HFFc6 (cell line): ENCODE data around the gene FOXO6. TPM values are rescaled to one million over a fixed set of nuclear protein-coding genes. Genes with fewer than 3 reads are reported as not detected.
A peak's percentile ranks its signal among the peaks of the same experiment; 100 is the strongest.

Source experiments
- DNase-seq: peaks from one replicate; pipeline ENCODE4 v3.0.0-alpha.2; 2018
- H3K27ac Mint-ChIP-seq: 2 replicates; pipeline ENCODE4 v1.8.0; 2020; ENCODE audit warnings: mild to moderate bottlenecking, mixed read lengths
- H3K27me3 Mint-ChIP-seq: 2 replicates; pipeline ENCODE4 v1.8.0; 2021; ENCODE audit warnings: mild to moderate bottlenecking, moderate library complexity, mixed read lengths; ENCODE audit not compliant: insufficient read depth
- H3K36me3 Mint-ChIP-seq: 2 replicates; pipeline ENCODE4 v1.8.0; 2021; ENCODE audit warnings: low read depth, mixed read lengths
- H3K4me1 Mint-ChIP-seq: 2 replicates; pipeline ENCODE4 v1.8.0; 2020; ENCODE audit warnings: low read depth, mixed read lengths
- H3K4me3 Mint-ChIP-seq: 2 replicates; pipeline ENCODE4 v1.8.0; 2020; ENCODE audit warnings: mild to moderate bottlenecking, moderate library complexity, mixed read lengths
- H3K9me3 Mint-ChIP-seq: 2 replicates; pipeline ENCODE4 v1.8.0; 2020; ENCODE audit warnings: mild to moderate bottlenecking, mixed read lengths
- CTCF ChIP-seq: fragments of 200-600 bp; sonication (generic); IDR thresholded peaks from 2 replicates; pipeline ENCODE4 v1.5.0; 2021; ENCODE audit warnings: antibody characterized with exemption, mild to moderate bottlenecking
- total RNA-seq, 6 experiments: library from RNA; stranded (reverse); fragmentation: NEBNext Ultra II Directional; extraction: Animal tissue kit (Norgen Biotek cat#: 25700); gene quantifications; 2 replicates in 1 of 6; 3 replicates in 5 of 6; pipeline ENCODE4 v1.2.3, GENCODE V29; 2021

Gene FOXO6
- total RNA-seq, 6 experiments from 2014 or later, result 0.07 to 0.08 TPM; not detected in 4

- Mint-ChIP-seq H3K36me3 (no peaks in the 10 kb centered on the region), H3K4me1 (peaks cover 3% of the 10 kb centered on the region)
- peak; percentile 64 for TF ChIP-seq CTCF
Observed at GRCh38 chr1:41423511-41424191, 62.4 kb downstream of the FOXO6 start.

GRCh38 chr1:41424581-41425118, 63.4 kb downstream of the FOXO6 start:
- H3K4me3 Mint-ChIP-seq, result no peak overlapping the region
- no peak for DNase-seq
- H3K27me3 Mint-ChIP-seq, result peaks cover 5% of the 10 kb centered on the region
- no peak overlapping the region for H3K27ac Mint-ChIP-seq
- TF ChIP-seq CTCF, result no peak
- H3K9me3 Mint-ChIP-seq, result no peaks in the 10 kb centered on the region
- H3K4me1 Mint-ChIP-seq, result no peaks in the 10 kb centered on the region
- no peaks in the 10 kb centered on the region for H3K36me3 Mint-ChIP-seq

More at GRCh38 chr1:41423511-41424191, 62.4 kb downstream of the FOXO6 start:
- DNase-seq, result no peak
- Mint-ChIP-seq H3K27ac (no peak overlapping the region), H3K4me3 (no peak overlapping the region), H3K9me3 (no peaks in the 10 kb centered on the region), H3K27me3 (peaks cover 3% of the 10 kb centered on the region)

GRCh38 chr1:41425369-41425768, 64.1 kb downstream of the FOXO6 start:
- TF ChIP-seq CTCF, result no peak
- H3K4me3 Mint-ChIP-seq, result no peak overlapping the region
- no peaks in the 10 kb centered on the region for H3K36me3 Mint-ChIP-seq
- peaks cover 5% of the 10 kb centered on the region for H3K27me3 Mint-ChIP-seq
- no peaks in the 10 kb centered on the region for H3K9me3 Mint-ChIP-seq
- DNase-seq, result no peak
- no peaks in the 10 kb centered on the region for H3K4me1 Mint-ChIP-seq
- H3K27ac Mint-ChIP-seq, result no peak overlapping the region

GRCh38 chr1:41426201-41426890, 65.1 kb downstream of the FOXO6 start:
- DNase-seq, result no peak
- no peaks in the 10 kb centered on the region for H3K9me3 Mint-ChIP-seq
- H3K4me1 Mint-ChIP-seq, result no peaks in the 10 kb centered on the region
- no peak for TF ChIP-seq CTCF
- H3K27me3 Mint-ChIP-seq, result peaks cover 5% of the 10 kb centered on the region
- no peak overlapping the region for H3K4me3 Mint-ChIP-seq
- no peaks in the 10 kb centered on the region for H3K36me3 Mint-ChIP-seq
- H3K27ac Mint-ChIP-seq, result no peak overlapping the region

- no peaks in the 10 kb centered on the region for H3K9me3 Mint-ChIP-seq
- H3K4me1 Mint-ChIP-seq, result peaks cover under 1% of the 10 kb centered on the region
- H3K27me3 Mint-ChIP-seq, result peaks cover 5% of the 10 kb centered on the region
- DNase-seq, result no peak
- no peak for TF ChIP-seq CTCF
- H3K27ac Mint-ChIP-seq, result no peak overlapping the region
- no peaks in the 10 kb centered on the region for H3K36me3 Mint-ChIP-seq
- H3K4me3 Mint-ChIP-seq, result no peak overlapping the region
Observed at GRCh38 chr1:41427122-41427913, 66.1 kb downstream of the FOXO6 start.
